ENCODE data around the gene RECQL5. TPM values are rescaled to one million over a fixed set of nuclear protein-coding genes. Genes with fewer than 3 reads are reported as not detected.

Gene RECQL5
- total and polyA plus RNA-seq, 2 experiments from 2014 or later: 23.1 to 44.4 TPM

GRCh38 chr17:75645501-75645888 is 21.5 kb downstream of the RECQL5 start:
- Histone ChIP-seq H2AFZ (no peak overlapping the region), H3K4me1 (ENCODE audit: insufficient read depth) (peaks cover 31% of the 10 kb centered on the region), H3K4me2 (peak overlapping the region; percentile 57), H3K27ac (peak overlapping the region; percentile 100), H4K20me1 (ENCODE audit: insufficient read depth, poor library complexity, severe bottlenecking) (no peaks in the 10 kb centered on the region), H3K36me3 (replicated peaks; ENCODE audit: insufficient read depth, low read depth) (no peaks in the 10 kb centered on the region), H3K9me3 (ENCODE audit: low read depth) (no peaks in the 10 kb centered on the region), H3K79me2 (peaks cover 8% of the 10 kb centered on the region), H3K27me3 (no peaks in the 10 kb centered on the region), H3K4me3 (no peak overlapping the region), H3K9me2 (replicated peaks; ENCODE audit: insufficient read depth) (no peaks in the 10 kb centered on the region)
- no peak for TF ChIP-seq EZH2 (IDR thresholded peaks at IDR 0.05; ENCODE audit: borderline replicate concordance)
- no peak for TF ChIP-seq EZH2phosphoT487 (IDR thresholded peaks at IDR 0.05; ENCODE audit: low read depth, severe bottlenecking, unreplicated experiment)
- TF ChIP-seq, protein P1, sequence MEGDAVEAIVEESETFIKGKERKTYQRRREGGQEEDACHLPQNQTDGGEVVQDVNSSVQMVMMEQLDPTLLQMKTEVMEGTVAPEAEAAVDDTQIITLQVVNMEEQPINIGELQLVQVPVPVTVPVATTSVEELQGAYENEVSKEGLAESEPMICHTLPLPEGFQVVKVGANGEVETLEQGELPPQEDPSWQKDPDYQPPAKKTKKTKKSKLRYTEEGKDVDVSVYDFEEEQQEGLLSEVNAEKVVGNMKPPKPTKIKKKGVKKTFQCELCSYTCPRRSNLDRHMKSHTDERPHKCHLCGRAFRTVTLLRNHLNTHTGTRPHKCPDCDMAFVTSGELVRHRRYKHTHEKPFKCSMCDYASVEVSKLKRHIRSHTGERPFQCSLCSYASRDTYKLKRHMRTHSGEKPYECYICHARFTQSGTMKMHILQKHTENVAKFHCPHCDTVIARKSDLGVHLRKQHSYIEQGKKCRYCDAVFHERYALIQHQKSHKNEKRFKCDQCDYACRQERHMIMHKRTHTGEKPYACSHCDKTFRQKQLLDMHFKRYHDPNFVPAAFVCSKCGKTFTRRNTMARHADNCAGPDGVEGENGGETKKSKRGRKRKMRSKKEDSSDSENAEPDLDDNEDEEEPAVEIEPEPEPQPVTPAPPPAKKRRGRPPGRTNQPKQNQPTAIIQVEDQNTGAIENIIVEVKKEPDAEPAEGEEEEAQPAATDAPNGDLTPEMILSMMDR (IDR thresholded peaks at IDR 0.05; ENCODE audit: poor library complexity): no peak
- DNase-seq (ENCODE audit: low spot score): peak; percentile 93
- WGBS (ENCODE audit: low lambda C conversion rate, missing lambda C conversion rate): 38% methylated on average over 7 of the region's 7 CpGs

DNA sequence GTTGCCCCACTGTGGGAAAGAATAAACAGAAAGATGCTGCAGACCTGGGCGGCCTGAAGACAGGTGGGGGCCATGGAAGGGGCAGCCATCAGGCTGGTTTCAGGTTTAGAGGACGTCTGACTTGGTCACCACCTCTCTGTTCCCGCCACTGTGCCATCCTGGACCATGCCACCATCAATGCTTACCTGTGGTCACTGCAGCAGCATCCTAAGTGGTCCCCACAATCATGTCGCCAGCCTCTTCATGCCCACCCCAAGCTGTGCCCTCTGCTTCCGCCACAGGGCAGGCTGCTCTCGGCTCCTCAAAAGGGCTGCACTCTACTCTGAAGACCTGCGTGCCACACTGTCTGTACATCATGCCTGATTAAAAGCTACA is 23.3 kb downstream of the RECQL5 start:
- no peaks in the 10 kb centered on the region for H4K20me1 ChIP-seq (ENCODE audit: insufficient read depth, poor library complexity, severe bottlenecking)
- H3K27me3 ChIP-seq: no peaks in the 10 kb centered on the region
- WGBS (ENCODE audit: low lambda C conversion rate, missing lambda C conversion rate): 89% methylated on average over 7 of the region's 7 CpGs
- no peaks in the 10 kb centered on the region for H3K9me3 ChIP-seq (ENCODE audit: low read depth)
- H3K4me1 ChIP-seq (ENCODE audit: insufficient read depth): peaks cover 38% of the 10 kb centered on the region
- no peaks in the 10 kb centered on the region for H3K9me2 ChIP-seq (replicated peaks; ENCODE audit: insufficient read depth)
- TF ChIP-seq EZH2phosphoT487 (IDR thresholded peaks at IDR 0.05; ENCODE audit: low read depth, severe bottlenecking, unreplicated experiment) (no peak), EZH2 (IDR thresholded peaks at IDR 0.05; ENCODE audit: borderline replicate concordance) (no peak)
- TF ChIP-seq, protein P1 (IDR thresholded peaks at IDR 0.05; ENCODE audit: poor library complexity): no peak
- no peak overlapping the region for H2AFZ ChIP-seq
- H3K4me3 ChIP-seq: no peak overlapping the region
- H3K27ac ChIP-seq: peak overlapping the region; percentile 100
- DNase-seq (ENCODE audit: low spot score): no peak
- no peaks in the 10 kb centered on the region for H3K36me3 ChIP-seq (replicated peaks; ENCODE audit: insufficient read depth, low read depth)
- H3K4me2 ChIP-seq: no peak overlapping the region
- peaks cover 8% of the 10 kb centered on the region for H3K79me2 ChIP-seq

DNA sequence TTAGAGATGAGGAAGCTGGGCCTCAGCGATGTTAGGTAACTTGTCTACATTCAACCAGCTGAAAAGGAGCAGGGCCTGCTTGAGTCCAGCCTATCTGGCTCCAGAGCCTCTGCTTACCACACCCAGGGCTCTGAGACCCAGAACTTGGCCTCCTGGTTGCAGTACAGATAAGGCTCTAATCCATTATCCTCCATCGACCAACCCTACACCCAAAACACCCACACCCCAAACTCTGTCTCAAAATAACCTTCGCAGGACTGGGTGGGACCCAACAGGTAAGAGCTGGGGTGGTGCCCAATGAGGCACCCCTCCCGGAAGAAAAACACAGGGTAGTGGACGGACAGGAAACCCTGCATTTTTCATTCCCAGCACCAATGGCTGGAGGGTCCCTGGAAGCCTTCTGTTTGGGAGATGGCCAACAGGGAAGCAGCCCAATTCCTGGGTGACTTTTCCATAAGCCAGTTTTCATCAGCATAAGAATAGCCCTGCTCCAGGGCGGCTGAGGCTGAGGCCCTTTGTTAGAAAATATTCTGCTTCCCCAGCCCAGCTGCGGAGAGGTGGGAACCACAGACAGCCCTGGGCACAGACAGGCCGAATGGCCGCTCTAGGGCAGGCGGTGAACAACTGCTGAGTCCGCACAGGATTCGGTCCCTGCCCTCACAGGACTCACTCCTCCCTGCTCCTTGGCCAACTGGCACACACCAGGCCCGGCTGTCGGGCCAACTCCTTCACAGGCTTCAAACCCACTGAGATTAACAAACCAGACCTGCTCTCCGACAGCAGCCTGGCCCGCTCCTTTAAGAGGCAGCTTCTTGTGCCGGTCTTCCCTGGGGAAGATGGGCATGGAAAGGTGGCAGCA is 23.9 kb downstream of the RECQL5 start:
- no peaks in the 10 kb centered on the region for H4K20me1 ChIP-seq (ENCODE audit: insufficient read depth, poor library complexity, severe bottlenecking)
- no peak overlapping the region for H2AFZ ChIP-seq
- H3K36me3 ChIP-seq (replicated peaks; ENCODE audit: insufficient read depth, low read depth): no peaks in the 10 kb centered on the region
- no peaks in the 10 kb centered on the region for H3K9me2 ChIP-seq (replicated peaks; ENCODE audit: insufficient read depth)
- WGBS (ENCODE audit: low lambda C conversion rate, missing lambda C conversion rate): 79% methylated on average over 17 of the region's 17 CpGs
- H3K27me3 ChIP-seq: no peaks in the 10 kb centered on the region
- no peaks in the 10 kb centered on the region for H3K9me3 ChIP-seq (ENCODE audit: low read depth)
- H3K4me1 ChIP-seq (ENCODE audit: insufficient read depth): peaks cover 38% of the 10 kb centered on the region
- H3K4me2 ChIP-seq: peak overlapping the region; percentile 40
- no peak for DNase-seq (ENCODE audit: low spot score)
- H3K4me3 ChIP-seq: no peak overlapping the region
- peaks cover 6% of the 10 kb centered on the region for H3K79me2 ChIP-seq
- peak overlapping the region; percentile 100 for H3K27ac ChIP-seq
- TF ChIP-seq EZH2 (IDR thresholded peaks at IDR 0.05; ENCODE audit: borderline replicate concordance) (no peak), EZH2phosphoT487 (IDR thresholded peaks at IDR 0.05; ENCODE audit: low read depth, severe bottlenecking, unreplicated experiment) (no peak)
- TF ChIP-seq, protein P1 (IDR thresholded peaks at IDR 0.05; ENCODE audit: poor library complexity): no peak
